ENCODE data around the gene FBXO31.

GRCh38 chr16:87404764-87405625, 21.4 kb upstream of the FBXO31 start:
- no peak for TF ChIP-seq YY1 (IDR thresholded peaks at IDR 0.05; ENCODE audit: insufficient read depth, insufficient read length)
- TF ChIP-seq ZNF274 (IDR thresholded peaks at IDR 0.05; ENCODE audit: low read depth, low read length), result no peak
- TF ChIP-seq SUZ12 (IDR thresholded peaks at IDR 0.05; ENCODE audit: extremely low read depth, insufficient read depth, insufficient read length), result no peak
